Activated CD8-positive, alpha-beta memory T cell treated with anti-CD3 and anti-CD28 coated beads for 36 hours (primary cell): ENCODE results near the gene PPP1R26. TPM values are rescaled to one million over a fixed set of nuclear protein-coding genes. Genes with fewer than 3 reads are reported as not detected.

Experiments used
- CTCF ChIA-PET: fragments of 350-600 bp; sonication (Branson Sonifier 250); formaldehyde crosslinking; loops from one replicate; lab custom pipeline; 2021; ENCODE audit warnings: antibody characterized with exemption; lab: Charles Lee
- POLR2A ChIA-PET: fragments of 350-600 bp; sonication (Branson Sonifier 250); formaldehyde crosslinking; loops from one replicate; lab custom pipeline; 2021; ENCODE audit warnings: antibody characterized with exemption; lab: Charles Lee
- total RNA-seq, 2 experiments: library from RNA; stranded (reverse); gene quantifications; one replicate each; pipeline ENCODE4 v1.2.3, GENCODE V29; 2021

PPP1R26 gene
- total RNA-seq, 2 experiments from 2014 or later: 0.57 to 0.88 TPM

DNA sequence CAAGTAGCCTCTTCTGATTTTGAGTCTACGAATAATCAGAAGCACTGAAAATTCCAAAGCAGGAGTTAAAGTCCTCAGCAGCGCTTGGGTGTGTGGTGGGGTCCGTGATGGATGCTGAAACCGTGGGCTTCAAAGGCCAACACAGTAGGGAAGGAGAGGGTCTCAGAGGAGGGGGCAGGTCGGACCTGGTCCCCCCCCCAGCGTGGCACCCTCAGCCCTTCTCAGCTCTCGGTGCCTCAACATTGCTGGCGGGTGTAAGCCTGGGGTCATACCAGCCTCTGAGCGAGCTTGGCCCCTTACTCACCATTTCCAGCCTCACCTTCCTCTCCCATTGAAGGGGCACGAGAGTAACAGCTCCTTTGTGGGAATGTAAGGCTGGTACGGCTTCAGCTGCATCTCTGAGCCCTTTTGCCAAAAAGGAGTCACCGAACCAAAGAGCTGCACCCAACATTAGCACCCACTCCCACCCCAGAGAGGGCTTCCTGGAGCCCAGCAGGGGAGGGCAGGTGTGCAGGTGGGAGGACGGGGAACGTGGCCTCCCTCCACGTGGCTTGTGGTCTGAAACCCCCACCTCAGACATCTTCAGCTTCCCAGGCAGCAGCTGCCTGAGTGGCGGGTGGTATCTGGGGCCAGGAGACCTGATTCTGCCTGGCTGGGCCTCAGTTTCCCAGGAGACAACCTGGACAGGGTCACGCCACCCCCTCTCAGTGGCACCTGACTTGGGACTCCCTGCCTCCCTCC is 34.9 kb downstream of the PPP1R26 start:
- ChIA-PET POLR2A (no interaction called here), CTCF (no interaction called here)

- CTCF ChIA-PET: no interaction called here
- POLR2A ChIA-PET: no interaction called here
Measured at GRCh38 chr9:135515083-135515951, 35.7 kb downstream of the PPP1R26 start.

DNA sequence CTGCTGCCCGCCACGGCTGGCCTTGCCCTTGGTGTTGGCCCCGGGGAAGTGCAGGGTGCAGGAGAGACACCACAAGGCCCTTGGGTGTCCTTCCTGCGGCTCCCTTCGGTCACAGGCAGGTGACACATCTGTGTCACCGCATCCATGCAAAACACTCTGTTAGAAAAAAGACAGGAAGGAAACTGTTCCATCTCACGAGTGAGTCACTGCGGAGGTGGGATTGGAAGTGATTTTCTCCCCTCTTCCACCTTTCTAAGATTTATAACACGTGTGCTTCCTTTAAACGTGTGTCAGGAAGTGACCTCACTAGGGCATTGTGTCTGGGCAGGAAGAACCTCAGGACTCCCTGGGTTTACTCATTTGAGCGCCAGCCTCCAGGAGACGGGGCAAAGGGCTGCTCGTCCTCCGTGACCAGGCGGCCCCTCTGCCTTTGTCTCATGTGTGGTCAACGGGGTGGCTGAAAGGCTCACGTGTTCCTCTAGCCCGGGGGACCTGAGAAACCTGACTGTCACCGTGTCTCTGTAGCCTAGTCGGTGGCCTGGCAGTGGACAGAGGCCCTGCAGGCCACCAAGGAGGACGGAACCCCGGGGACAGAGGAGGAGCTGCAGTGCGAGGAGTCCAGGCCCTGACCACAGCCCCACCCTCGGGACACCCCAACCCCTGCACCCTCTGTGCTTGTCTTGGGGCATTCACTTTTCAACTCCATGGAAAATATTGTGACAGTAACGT is 36.7 kb downstream of the PPP1R26 start:
- ChIA-PET CTCF (no interaction called here), POLR2A (no interaction called here)

GRCh38 chr9:135517407-135517822 is 37.8 kb downstream of the PPP1R26 start:
- CTCF ChIA-PET: no interaction called here
- POLR2A ChIA-PET: no interaction called here

GRCh38 chr9:135519179-135519971 is 39.8 kb downstream of the PPP1R26 start:
- POLR2A ChIA-PET: no interaction called here

DNA sequence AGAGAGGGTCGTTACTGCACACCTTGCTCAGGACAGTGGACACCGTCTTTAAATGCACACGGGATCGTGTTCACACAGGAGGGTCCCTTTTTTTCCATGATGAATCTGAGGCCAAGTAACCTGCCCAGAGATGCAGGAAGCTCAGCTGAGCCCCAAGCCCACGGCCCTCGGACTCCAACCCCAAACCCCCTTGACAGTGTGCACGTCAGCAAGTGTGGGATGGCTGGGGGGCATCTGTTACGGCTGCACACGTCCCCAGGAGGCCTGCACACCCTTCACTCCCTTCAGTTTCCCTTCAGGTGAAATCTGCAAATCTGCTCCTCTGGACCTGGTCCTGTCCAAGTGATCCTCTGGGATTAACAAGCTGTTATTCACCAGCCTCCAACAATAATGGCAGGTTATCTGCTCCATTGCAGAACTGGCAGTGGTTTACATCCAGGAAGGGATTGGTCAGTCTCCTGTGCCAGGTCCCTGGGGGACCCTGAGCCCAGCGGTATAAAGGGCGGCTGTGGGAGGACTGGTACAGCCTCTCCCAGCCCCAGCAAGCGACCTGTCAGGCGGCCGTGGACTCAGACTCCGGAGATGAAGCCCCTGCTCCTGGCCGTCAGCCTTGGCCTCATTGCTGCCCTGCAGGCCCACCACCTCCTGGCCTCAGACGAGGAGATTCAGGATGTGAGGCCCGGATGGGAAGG is 41.5 kb downstream of the PPP1R26 start, which contains the start of gene LCN1:
Gene LCN1, plus strand, starts transcription at position 525 of the 692 bp plus-strand sequence. Its CDS starts 58 bp downstream, at position 583.
- POLR2A ChIA-PET: no interaction called here
- CTCF ChIA-PET: interaction anchor here (0.6 kb wide), 1 partner anchor 739 kb away, joined by 3 read pairs; no protein-coding TSS in a partner anchor

More at GRCh38 chr9:135519179-135519971, 39.8 kb downstream of the PPP1R26 start:
- CTCF ChIA-PET: no interaction called here

DNA sequence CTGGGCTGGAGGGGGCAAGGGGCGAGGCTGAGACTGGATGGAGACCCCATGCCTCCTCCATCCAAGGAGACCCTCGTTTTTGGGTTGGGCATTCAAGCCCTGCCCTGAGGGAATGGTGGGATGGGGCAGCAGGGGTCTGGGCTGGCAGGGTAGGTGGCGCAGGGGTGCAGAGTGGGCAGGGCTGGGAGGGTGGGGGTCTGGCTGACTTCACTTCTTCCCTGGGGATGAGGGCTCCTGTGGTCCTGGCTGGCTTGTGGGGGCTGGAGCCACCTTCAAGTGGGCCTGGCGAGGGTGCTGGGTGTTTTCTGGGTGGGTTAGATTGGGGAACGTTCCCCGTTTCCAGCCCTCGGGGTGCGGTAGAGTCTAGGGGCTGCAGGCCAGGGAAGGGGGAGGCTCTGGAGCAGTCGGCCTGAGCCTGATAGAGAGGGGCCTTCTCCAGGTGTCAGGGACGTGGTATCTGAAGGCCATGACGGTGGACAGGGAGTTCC is 42.1 kb downstream of the PPP1R26 start:
- ChIA-PET POLR2A (no interaction called here), CTCF (no interaction called here)

- POLR2A ChIA-PET: no interaction called here
- CTCF ChIA-PET: no interaction called here
Measured at GRCh38 chr9:135522137-135522877, 42.7 kb downstream of the PPP1R26 start.

DNA sequence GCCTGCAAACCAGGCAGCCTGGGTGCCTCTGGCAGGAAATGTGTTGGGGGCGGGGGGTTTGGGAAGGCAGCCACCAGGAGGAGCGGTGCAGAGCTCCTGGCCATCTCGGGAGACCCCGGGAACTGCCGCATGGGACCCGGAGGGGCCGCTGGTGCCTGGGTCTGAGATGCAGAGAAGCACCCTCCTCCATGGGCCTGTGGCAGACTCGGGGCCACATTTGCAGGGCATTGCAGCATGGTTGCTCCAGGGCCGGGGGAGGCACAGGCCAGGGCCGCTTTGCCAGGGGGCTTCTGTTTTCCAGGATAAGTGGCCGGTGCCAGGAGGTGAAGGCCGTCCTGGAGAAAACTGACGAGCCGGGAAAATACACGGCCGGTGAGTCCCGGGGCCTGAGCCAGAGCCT is 43.3 kb downstream of the PPP1R26 start:
- CTCF ChIA-PET: no interaction called here
- POLR2A ChIA-PET: no interaction called here

DNA sequence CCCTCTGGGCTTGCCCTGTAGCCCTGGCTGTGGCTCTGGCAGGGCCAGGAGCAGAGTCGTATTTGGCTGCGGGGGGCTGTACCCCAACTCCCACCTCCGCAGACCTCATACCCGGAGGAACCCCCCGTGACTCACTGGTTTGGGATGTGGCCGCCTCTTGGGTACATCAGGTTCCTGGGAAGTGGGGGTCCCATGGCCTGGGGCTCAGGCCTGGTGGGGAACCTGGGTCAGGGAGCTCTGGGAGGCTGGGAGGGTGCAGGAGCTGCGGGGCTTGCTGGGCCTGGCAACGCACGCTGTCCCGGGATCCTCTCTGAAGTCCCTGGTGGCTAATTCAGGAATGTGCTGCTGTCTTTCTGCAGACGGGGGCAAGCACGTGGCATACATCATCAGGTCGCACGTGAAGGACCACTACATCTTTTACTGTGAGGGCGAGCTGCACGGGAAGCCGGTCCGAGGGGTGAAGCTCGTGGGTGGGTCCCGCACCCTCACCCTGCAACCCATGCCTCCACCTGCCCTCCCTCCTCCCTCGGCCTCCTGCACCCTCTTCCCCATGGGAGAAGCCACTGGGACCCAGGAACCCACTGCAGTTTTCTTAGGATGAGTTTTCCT is 44.0 kb downstream of the PPP1R26 start:
- CTCF ChIA-PET: no interaction called here
- POLR2A ChIA-PET: no interaction called here

DNA sequence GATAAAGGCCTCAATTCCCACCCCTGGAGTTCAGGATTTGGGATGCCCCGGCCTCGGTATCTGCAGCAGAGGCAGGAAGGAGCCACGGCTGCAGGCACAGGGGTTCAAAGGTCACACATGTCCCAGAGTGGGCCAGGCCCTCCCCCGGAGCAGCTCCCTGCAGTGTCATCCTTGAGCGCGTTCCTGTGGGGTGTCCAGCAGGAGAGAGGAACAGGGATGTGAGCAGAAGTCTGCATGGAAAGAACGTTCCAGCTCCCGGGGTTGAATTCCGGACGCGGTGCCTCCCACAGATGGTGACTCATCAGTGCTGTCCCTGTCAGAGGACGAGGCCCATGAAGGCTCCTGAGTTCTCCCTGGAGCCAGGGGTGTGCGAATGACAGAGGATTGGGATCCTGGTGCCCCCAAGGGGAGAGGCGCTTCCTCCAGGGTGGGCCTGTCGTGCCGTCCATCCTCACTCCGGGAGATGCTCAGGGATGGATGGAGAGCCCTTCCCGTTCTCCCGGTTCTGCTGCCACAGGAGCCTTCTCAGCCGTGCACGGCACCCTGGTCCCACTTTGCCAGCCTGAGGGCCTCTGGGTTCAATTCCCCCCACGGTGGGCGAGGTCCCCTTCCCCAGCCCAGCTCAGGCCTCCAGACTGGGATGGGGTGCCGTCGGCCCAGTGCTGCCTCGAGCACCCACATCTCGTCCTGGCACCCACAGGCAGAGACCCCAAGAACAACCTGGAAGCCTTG is 44.7 kb downstream of the PPP1R26 start:
- POLR2A ChIA-PET: no interaction called here
- CTCF ChIA-PET: no interaction called here

DNA sequence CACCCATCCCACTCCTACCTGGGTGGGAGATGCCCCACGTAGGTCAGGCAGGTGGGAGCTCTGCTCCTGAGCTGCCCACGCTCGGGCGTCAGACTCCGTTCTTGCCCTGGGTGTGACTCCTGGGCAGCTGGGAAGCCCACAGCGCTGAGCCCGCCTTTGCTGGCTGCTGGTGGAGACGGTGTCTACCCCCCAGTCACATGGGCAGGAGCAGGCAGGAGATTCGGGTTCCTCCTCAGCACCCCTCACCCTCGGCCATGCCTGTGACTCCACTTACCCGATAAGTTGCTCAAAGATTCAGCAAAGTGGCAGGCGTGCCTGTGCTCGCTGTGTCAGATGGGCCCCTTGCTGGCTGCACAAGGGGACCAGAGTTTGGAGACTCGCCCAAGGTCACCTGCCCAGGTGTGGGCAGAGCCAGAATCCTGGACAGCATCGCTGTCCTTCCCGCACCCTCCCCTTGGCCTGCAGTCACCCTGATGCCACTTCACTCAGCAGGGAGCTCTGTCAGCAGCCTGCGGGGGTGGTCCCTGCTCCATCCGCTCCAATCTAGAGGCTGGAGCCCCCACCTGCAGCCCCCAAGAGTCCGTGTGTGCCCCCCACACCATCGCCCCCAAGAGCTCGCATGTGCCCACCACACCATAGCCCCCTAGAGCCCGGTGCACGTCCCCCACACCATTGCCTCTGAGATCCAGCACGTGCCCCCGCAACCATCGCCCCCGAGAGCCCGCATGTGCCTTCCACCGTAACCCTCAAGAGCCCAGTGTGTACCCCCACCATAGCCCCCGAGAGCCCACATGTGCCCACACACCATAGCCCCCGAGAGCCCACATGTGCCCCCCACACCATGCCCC is 45.9 kb downstream of the PPP1R26 start:
- ChIA-PET POLR2A (no interaction called here), CTCF (no interaction called here)

DNA sequence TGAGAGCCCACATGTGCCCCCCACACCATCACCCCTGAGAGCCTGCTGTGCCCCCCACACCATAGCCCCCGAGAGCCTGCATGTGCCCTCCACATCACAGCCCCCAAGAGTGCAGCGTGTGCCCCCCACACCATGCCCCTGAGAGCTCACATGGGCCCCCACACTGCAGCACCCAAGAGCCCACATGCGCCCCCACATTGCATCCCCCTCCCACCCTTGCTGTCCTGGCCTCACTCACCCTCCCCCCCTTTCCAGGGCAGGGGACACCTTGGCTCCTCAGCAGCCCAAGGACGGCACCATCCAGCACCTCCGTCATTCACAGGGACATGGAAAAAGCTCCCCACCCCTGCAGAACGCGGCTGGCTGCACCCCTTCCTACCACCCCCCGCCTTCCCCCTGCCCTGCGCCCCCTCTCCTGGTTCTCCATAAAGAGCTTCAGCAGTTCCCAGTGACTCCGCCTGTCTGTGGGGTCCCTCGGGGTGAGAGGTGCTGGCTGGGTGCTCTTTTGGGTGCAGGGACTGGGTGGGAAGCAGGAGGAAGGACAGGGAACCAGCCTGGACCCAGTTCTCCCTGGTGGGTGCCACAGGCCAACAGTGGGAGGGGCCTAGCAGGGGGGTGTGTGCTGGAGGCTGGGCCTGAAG is 46.6 kb downstream of the PPP1R26 start:
- CTCF ChIA-PET: no interaction called here
- POLR2A ChIA-PET: no interaction called here

DNA sequence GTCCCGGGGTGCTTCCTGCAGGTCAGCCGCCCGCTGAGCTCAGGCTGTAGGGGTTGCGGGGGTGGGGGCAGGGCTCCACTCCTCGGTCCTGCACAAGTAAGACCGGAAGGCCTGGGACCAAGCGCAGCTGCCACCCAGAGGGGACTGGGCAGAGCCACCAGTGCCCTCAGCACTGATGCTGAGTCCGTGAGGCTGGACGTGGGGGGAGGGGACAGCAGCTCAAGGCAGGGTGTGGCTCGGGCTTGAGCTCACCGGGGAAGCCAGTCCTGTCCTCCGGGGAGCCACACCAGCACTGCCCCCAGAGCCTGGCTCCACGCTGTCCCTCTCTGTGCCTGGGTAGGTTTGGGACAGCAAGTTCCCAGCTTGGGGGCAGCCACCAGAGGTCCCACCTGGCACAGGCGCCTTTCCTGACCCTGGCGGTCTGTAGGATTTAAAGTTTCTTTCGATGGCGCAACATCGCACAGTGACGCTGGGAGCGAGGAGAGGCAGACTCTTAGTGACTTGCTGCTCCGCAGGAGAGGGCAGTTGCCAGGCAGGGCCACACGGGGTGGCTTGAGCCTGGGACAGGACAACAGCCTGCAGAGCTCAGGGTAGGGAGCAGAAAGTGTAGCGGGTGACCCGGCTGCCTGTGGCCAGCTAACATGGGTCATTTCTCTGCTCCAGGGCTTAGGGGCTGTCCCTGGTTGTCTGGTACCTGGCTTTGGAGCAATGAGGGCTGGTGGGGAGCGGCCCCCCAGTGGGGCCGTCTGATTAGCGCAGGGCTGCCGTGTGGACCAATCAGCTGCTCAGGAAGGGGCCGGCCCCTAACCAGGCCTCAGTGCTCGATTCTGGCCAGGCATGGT is 47.4 kb downstream of the PPP1R26 start:
- ChIA-PET POLR2A (no interaction called here), CTCF (no interaction called here)
